Esophagus squamous epithelium (tissue), 5 donors: Measurements from ENCODE around the gene ACSF3. TPM values are rescaled to one million over a fixed set of nuclear protein-coding genes. Genes with fewer than 3 reads are reported as not detected.
"Not testable (repeated sequence)": the region's sequence is repeated elsewhere in the genome, so short reads cannot be mapped to it uniquely, and the experiment has no call there.

Experiments used
- DNase-seq: peaks from one replicate; lab custom pipeline; 2025; lab: John Stamatoyannopoulos, UW
- H3K27ac ChIP-seq, 4 donors: fragments of 200-600 bp; sonication (generic); one replicate each; pipeline ENCODE4 v1.5.1; 2016 to 2019; ENCODE audit warnings: mild to moderate bottlenecking in 1 of 4
- H3K27me3 ChIP-seq, 4 donors: fragments of 200-600 bp; sonication (generic); 1 replicate in 3 of 4; 2 replicates in 1 of 4; pipeline versions ENCODE4 v1.5.1 to v1.6.0; 2017 to 2021; ENCODE audit warnings: antibody characterized with exemption in 1 of 4
- H3K36me3 ChIP-seq, 3 donors: fragments of 200-600 bp; sonication (generic); one replicate each; pipeline ENCODE4 v1.5.1; 2016 to 2019
- H3K4me1 ChIP-seq, 3 donors: fragments of 200-600 bp; sonication (generic); one replicate each; pipeline ENCODE4 v1.5.1; 2017 to 2019
- H3K4me3 ChIP-seq, 4 donors: fragments of 200-600 bp; sonication (generic); 1 replicate in 3 of 4; 2 replicates in 1 of 4; pipeline ENCODE4 v1.5.1; 2016 to 2019; ENCODE audit warnings: mild to moderate bottlenecking in 2 of 4, moderate library complexity in 1 of 4
- H3K9me3 ChIP-seq, 3 donors: fragments of 200-600 bp; sonication (generic); one replicate each; pipeline ENCODE4 v1.5.1; 2016 to 2019
- CTCF ChIP-seq, 6 experiments: fragments of 450-650 bp in 4 of 6; fragments of 200-600 bp in 2 of 6; sonication (generic) in 2 of 6; IDR thresholded peaks; one replicate each; pipeline ENCODE4 v1.5.1; 2016 to 2019; ENCODE audit warnings: antibody characterized with exemption in 6 of 6, mild to moderate bottlenecking in 4 of 6, moderate library complexity in 4 of 6
- POLR2A ChIP-seq, 4 donors: fragments of 450-650 bp; IDR thresholded peaks; one replicate each; pipeline ENCODE4 v1.6.1; 2017; ENCODE audit warnings: antibody characterized with exemption in 4 of 4, mild to moderate bottlenecking in 4 of 4, moderate library complexity in 3 of 4
- WGBS, 2 donors: methylation state at CpG; one replicate each; pipeline ENCODE4 v1.1.5; 2018; 5-methylcytosine and 5-hydroxymethylcytosine counted together
- intact Hi-C: fragments of 100-400 bp; cut with DNase I; formaldehyde crosslinking; loops from one replicate; pipeline ENCODE4 v1.15.0; 2022
- total RNA-seq, 4 donors: library from RNA; depleted of rRNA; stranded (reverse); fragments of >200 nt; gene quantifications; one replicate each; pipeline ENCODE4 v1.1.0, GENCODE V29; 2016
- donor health status: DM: yes; HTN: yes; CAD: no.

Gene ACSF3
- total RNA-seq, 4 donors from 2014 or later = 15.1 to 21.1 (median 17.4) TPM

GRCh38 chr16:89064606-89065457 lies 28.8 kb upstream of the ACSF3 start:
- intact Hi-C loops = no loop called here
- no peak for TF ChIP-seq CTCF (IDR thresholded peaks at IDR 0.05)
- no peak for TF ChIP-seq POLR2A (IDR thresholded peaks at IDR 0.05)
- H3K36me3 ChIP-seq = no peaks in the 10 kb centered on the region
- no peak overlapping the region for H3K4me3 ChIP-seq
- H3K4me1 ChIP-seq = no peaks in the 10 kb centered on the region
- H3K9me3 ChIP-seq = no peaks in the 10 kb centered on the region
- DNase-seq = no peak
- H3K27me3 ChIP-seq = peaks cover 0 to 83% (median 0%) of the 10 kb centered on the region in 4 donors
- WGBS, 2 donors = 80% methylated on average over 17 of the region's 32 CpGs; no CpG with 5 or more reads in 1 of the 2 donors
- no peak overlapping the region for H3K27ac ChIP-seq

GRCh38 chr16:89065458-89065822 lies 28.2 kb upstream of the ACSF3 start:
- 67% methylated on average over 1 of the region's 11 CpGs for WGBS, 2 donors
- intact Hi-C loops = no loop called here
- H3K27ac ChIP-seq = no peak overlapping the region
- H3K27me3 ChIP-seq = peaks cover 0 to 89% (median 0%) of the 10 kb centered on the region in 4 donors
- no peaks in the 10 kb centered on the region for H3K36me3 ChIP-seq
- no peak overlapping the region for H3K4me3 ChIP-seq
- no peaks in the 10 kb centered on the region for H3K4me1 ChIP-seq
- DNase-seq = no peak
- TF ChIP-seq CTCF (IDR thresholded peaks at IDR 0.05) = no peak
- no peak for TF ChIP-seq POLR2A (IDR thresholded peaks at IDR 0.05)
- H3K9me3 ChIP-seq = no peaks in the 10 kb centered on the region

GRCh38 chr16:89066721-89067120 lies 26.9 kb upstream of the ACSF3 start:
- Histone ChIP-seq H3K4me3 (no peak overlapping the region), H3K36me3 (no peaks in the 10 kb centered on the region), H3K4me1 (no peaks in the 10 kb centered on the region), H3K27me3 (peaks cover 0 to 89% (median 0%) of the 10 kb centered on the region in 4 donors), H3K9me3 (no peaks in the 10 kb centered on the region), H3K27ac (no peak overlapping the region)
- no peak for DNase-seq
- 80% methylated on average over 2 of the region's 21 CpGs; no CpG with 5 or more reads in 1 of the 2 donors for WGBS, 2 donors
- no peak for TF ChIP-seq POLR2A (IDR thresholded peaks at IDR 0.05)
- no peak for TF ChIP-seq CTCF (IDR thresholded peaks at IDR 0.05)
- intact Hi-C loops = no loop called here

GRCh38 chr16:89067677-89068443 lies 25.8 kb upstream of the ACSF3 start:
- no peak for DNase-seq
- 20 to 30% methylated on average over 4 to 5 of the region's 16 CpGs for WGBS, 2 donors
- no peaks in the 10 kb centered on the region for H3K36me3 ChIP-seq
- TF ChIP-seq POLR2A (IDR thresholded peaks at IDR 0.05) = no peak
- TF ChIP-seq CTCF (IDR thresholded peaks at IDR 0.05) = no peak
- H3K9me3 ChIP-seq = no peaks in the 10 kb centered on the region
- H3K27ac ChIP-seq = no peak overlapping the region
- intact Hi-C loops = no loop called here
- H3K27me3 ChIP-seq = peaks cover 0 to 89% (median 0%) of the 10 kb centered on the region in 4 donors
- no peak overlapping the region for H3K4me3 ChIP-seq
- H3K4me1 ChIP-seq = no peaks in the 10 kb centered on the region

- intact Hi-C loops, H3K4me1 ChIP-seq, H3K36me3 ChIP-seq, H3K9me3 ChIP-seq, DNase-seq, H3K27ac ChIP-seq, H3K4me3 ChIP-seq: not testable (repeated sequence)
- peaks cover 0 to 83% (median 0%) of the 10 kb centered on the region in 4 donors for H3K27me3 ChIP-seq
- WGBS, 2 donors = 91% methylated on average over 4 of the region's 4 CpGs
Observed at GRCh38 chr16:89068814-89069616, 24.6 kb upstream of the ACSF3 start.
